Measurements from ENCODE around the gene DHRS4L2. TPM values are rescaled to one million over a fixed set of nuclear protein-coding genes. Genes with fewer than 3 reads are reported as not detected.

The DHRS4L2 gene
- total RNA-seq, 4 donors from 2014 or later, result 10.6 to 17.7 (median 15.2) TPM

Other genes with a start within 250 kb of the DHRS4L2 start
- 10 to 100 TPM; 29.8 to 57.0 (median 48.0) TPM for gene DHRS4, start 35.2 kb upstream of the DHRS4L2 start, total RNA-seq
- under 1 TPM; 0.06 to 0.72 (median 0.30) TPM for gene CARMIL3, start 63.1 kb downstream of the DHRS4L2 start, total RNA-seq
- not detected for gene CPNE6, start 82.6 kb downstream of the DHRS4L2 start, total RNA-seq
- gene PCK2, start 105.4 kb downstream of the DHRS4L2 start, total RNA-seq, result 10 to 100 TPM; 33.6 to 53.4 (median 42.9) TPM
- 10 to 100 TPM; 50.1 to 76.0 (median 54.4) TPM for gene DCAF11, start 125.8 kb downstream of the DHRS4L2 start, total RNA-seq
- 1 to 10 TPM in 3 of 4 donors, under 1 TPM in 1; 0.94 to 4.3 (median 1.3) TPM for gene NRL, start 126.0 kb downstream of the DHRS4L2 start, total RNA-seq
- gene FITM1, start 141.7 kb downstream of the DHRS4L2 start, total RNA-seq, result 1 to 10 TPM in 2 of 4 donors, under 1 TPM in 1, not detected in 1; 0.96 to 2.8 (median 1.2) TPM
- 100 to 1,000 TPM in 1 of 4 donors, 10 to 100 TPM in 3; 89.1 to 158 (median 96.8) TPM for gene PSME1, start 147.3 kb downstream of the DHRS4L2 start, total RNA-seq
- gene EMC9, start 152.7 kb downstream of the DHRS4L2 start, total RNA-seq, result 10 to 100 TPM in 2 of 4 donors, 1 to 10 TPM in 2; 6.3 to 15.3 (median 10.0) TPM
- gene PSME2, start 157.7 kb downstream of the DHRS4L2 start, total RNA-seq, result 10 to 100 TPM; 32.8 to 86.4 (median 70.3) TPM
- 10 to 100 TPM; 26.6 to 64.2 (median 37.8) TPM for gene RNF31, start 158.6 kb downstream of the DHRS4L2 start, total RNA-seq
- 100 to 1,000 TPM in 1 of 4 donors, 10 to 100 TPM in 3; 39.4 to 126 (median 66.3) TPM for gene IRF9, start 172.3 kb downstream of the DHRS4L2 start, total RNA-seq
- 10 to 100 TPM in 3 of 4 donors, 1 to 10 TPM in 1; 6.7 to 31.4 (median 16.3) TPM for gene REC8, start 183.2 kb downstream of the DHRS4L2 start, total RNA-seq
- gene IPO4, start 199.9 kb downstream of the DHRS4L2 start, total RNA-seq, result 100 to 1,000 TPM in 1 of 4 donors, 10 to 100 TPM in 3; 24.1 to 108 (median 34.4) TPM
- gene TM9SF1, start 206.5 kb downstream of the DHRS4L2 start, total RNA-seq, result 10 to 100 TPM; 54.9 to 65.5 (median 60.9) TPM
- under 1 TPM in 2 of 4 donors, not detected in 2; 0.36 to 0.46 TPM for gene TSSK4, start 216.8 kb downstream of the DHRS4L2 start, total RNA-seq
- 10 to 100 TPM; 51.8 to 82.7 (median 64.7) TPM for gene CHMP4A, start 224.6 kb downstream of the DHRS4L2 start, total RNA-seq
- 10 to 100 TPM in 3 of 4 donors, 1 to 10 TPM in 1; 9.0 to 18.1 (median 12.5) TPM for gene MDP1, start 227.1 kb downstream of the DHRS4L2 start, total RNA-seq
- 100 to 1,000 TPM in 3 of 4 donors, 10 to 100 TPM in 1; 98.4 to 184 (median 126) TPM for gene NEDD8, start 243.4 kb downstream of the DHRS4L2 start, total RNA-seq
- 10 to 100 TPM; 36.3 to 69.0 (median 47.0) TPM for gene GMPR2, start 244.0 kb downstream of the DHRS4L2 start, total RNA-seq